Right ventricle myocardium inferior (tissue), 1 donor: ENCODE measurements around the gene ERGIC3. TPM values are rescaled to one million over a fixed set of nuclear protein-coding genes. Genes with fewer than 3 reads are reported as not detected.
"Not testable (repeated sequence)": the region's sequence is repeated elsewhere in the genome, so short reads cannot be mapped to it uniquely, and the experiment has no call there.

Experiments
- ATAC-seq: fragments of 200-7000 bp; cut with Tn5 transposase; one replicate; pipeline ENCODE4 v1.9.1; 2020; ENCODE audit warnings: mild to moderate bottlenecking, moderate library complexity
- DNase-seq: peaks from one replicate; pipeline ENCODE4 v3.0.0; 2021; ENCODE audit errors: missing footprints
- intact Hi-C: fragments of 100-400 bp; cut with DNase I; formaldehyde crosslinking; loops from one replicate; pipeline ENCODE4 v1.11.0; 2022
- total RNA-seq: library from RNA; stranded (reverse); fragmentation: NEBNext Ultra II Directional; extraction: Animal tissue kit (Norgen Biotek cat#: 25700); gene quantifications from one replicate; pipeline ENCODE4 v1.2.1, GENCODE V29; 2021
- donor health status: DM: no; HTN: yes; CAD: no; lungs with severe emphysema.

ERGIC3 gene
- total RNA-seq, 1 donor from 2014 or later, result 94.8 TPM

- no peak for ATAC-seq
- no peak for DNase-seq
- intact Hi-C loops, result no loop called here
Measured at GRCh38 chr20:35515949-35516645, 25.8 kb upstream of the ERGIC3 start.

- intact Hi-C loops, result no loop called here
- DNase-seq, result no peak
Measured at GRCh38 chr20:35517125-35517524, 24.8 kb upstream of the ERGIC3 start.

GRCh38 chr20:35517767-35518166 is 24.1 kb upstream of the ERGIC3 start:
- intact Hi-C loops, DNase-seq, ATAC-seq: not testable (repeated sequence)

More at GRCh38 chr20:35517125-35517524, 24.8 kb upstream of the ERGIC3 start:
- ATAC-seq, result peak; percentile 66

- intact Hi-C loops, result no loop called here
- ATAC-seq (no peak), DNase-seq (no peak)
Measured at GRCh38 chr20:35518955-35519354, 22.9 kb upstream of the ERGIC3 start.

GRCh38 chr20:35523298-35523888 is 18.5 kb upstream of the ERGIC3 start:
- no peak for ATAC-seq
- intact Hi-C loops, result no loop called here
- no peak for DNase-seq

GRCh38 chr20:35525639-35526038 is 16.2 kb upstream of the ERGIC3 start:
- DNase-seq (no peak), ATAC-seq (no peak)
- intact Hi-C loops, result no loop called here

- intact Hi-C loops, result no loop called here
- DNase-seq (no peak), ATAC-seq (no peak)
Measured at GRCh38 chr20:35527122-35527769, 14.6 kb upstream of the ERGIC3 start.

GRCh38 chr20:35529552-35529951 is 12.3 kb upstream of the ERGIC3 start, which contains the start of gene C20orf173:
TSS of gene C20orf173 (minus strand) at chr20:35529652. CDS start at chr20:35529373, 279 bp downstream.
- intact Hi-C loops, result no loop called here
- DNase-seq (no peak), ATAC-seq (no peak)

GRCh38 chr20:35539756-35540212 is 2.1 kb upstream of the ERGIC3 start:
- ATAC-seq (no peak), DNase-seq (no peak)
- intact Hi-C loops, result loop anchor here (5.0 kb wide), 1 partner anchor 203 kb away; the partner anchor contains the start of gene RBM39

GRCh38 chr20:35541118-35541782 is 628 bp upstream of the ERGIC3 start:
- ATAC-seq (no peak), DNase-seq (no peak)
- intact Hi-C loops, result loop anchor here (5.0 kb wide), 1 partner anchor 201 kb away; the partner anchor contains the start of gene RBM39

GRCh38 chr20:35542990-35543389 is 1.1 kb downstream of the ERGIC3 start:
- ATAC-seq (no peak), DNase-seq (no peak)
- intact Hi-C loops, result loop anchor here (5.0 kb wide), 1 partner anchor 199 kb away; the partner anchor contains the start of gene RBM39

GRCh38 chr20:35544436-35544835 is 2.6 kb downstream of the ERGIC3 start:
- ATAC-seq (no peak), DNase-seq (no peak)
- intact Hi-C loops, result loop anchor here (5.0 kb wide), 1 partner anchor 198 kb away; the partner anchor contains the start of gene RBM39

GRCh38 chr20:35544941-35545340 is 3.1 kb downstream of the ERGIC3 start:
- intact Hi-C loops, result loop anchor here (5.0 kb wide), 1 partner anchor 197 kb away; the partner anchor contains the start of gene RBM39
- not testable (repeated sequence) for DNase-seq, ATAC-seq

GRCh38 chr20:35546127-35546526 is 4.2 kb downstream of the ERGIC3 start:
- intact Hi-C loops, result no loop called here
- ATAC-seq, result no peak
- DNase-seq, result no peak

- DNase-seq (no peak), ATAC-seq (no peak)
- intact Hi-C loops, result no loop called here
Measured at GRCh38 chr20:35547329-35547728, 5.5 kb downstream of the ERGIC3 start.

GRCh38 chr20:35551503-35551902 is 9.6 kb downstream of the ERGIC3 start:
- DNase-seq (no peak), ATAC-seq (no peak)
- intact Hi-C loops, result no loop called here

- DNase-seq (no peak), ATAC-seq (no peak)
- intact Hi-C loops, result no loop called here
Measured at GRCh38 chr20:35552914-35553313, 11.0 kb downstream of the ERGIC3 start.

- ATAC-seq, intact Hi-C loops, DNase-seq: not testable (repeated sequence)
Measured at GRCh38 chr20:35555461-35555860, 13.6 kb downstream of the ERGIC3 start.
